ENCODE data around the gene SNAPC1.
"Not testable (repeated sequence)": the region's sequence is repeated elsewhere in the genome, so short reads cannot be mapped to it uniquely, and the experiment has no call there.

SNAPC1 gene

DNA sequence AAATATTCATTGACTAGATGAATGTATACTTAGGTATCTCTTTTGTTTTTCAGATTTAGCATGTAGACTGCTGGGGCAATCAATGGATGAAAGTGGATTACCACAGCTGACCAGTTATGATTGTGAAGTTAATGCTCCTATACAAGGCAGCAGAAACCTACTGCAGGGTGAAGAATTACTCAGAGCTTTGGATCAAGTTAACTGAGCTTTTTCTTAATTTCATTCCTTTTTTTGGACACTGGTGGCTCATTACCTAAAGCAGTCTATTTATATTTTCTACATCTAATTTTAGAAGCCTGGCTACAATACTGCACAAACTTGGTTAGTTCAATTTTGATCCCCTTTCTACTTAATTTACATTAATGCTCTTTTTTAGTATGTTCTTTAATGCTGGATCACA lies 15.3 kb upstream of the SNAPC1 start:
- in situ Hi-C loops (cut with MboI; ENCODE audit: low pct_unique_long_range_greater_than_20kb, low sequenced_read_pairs), result no loop called here
- DNase-seq, result no peak

- in situ Hi-C loops (cut with MboI; ENCODE audit: low pct_unique_long_range_greater_than_20kb, low sequenced_read_pairs), result no loop called here
Observed at GRCh38 chr14:61747342-61747741, 14.9 kb upstream of the SNAPC1 start.

GRCh38 chr14:61749264-61749663 lies 13.0 kb upstream of the SNAPC1 start:
- peak; percentile 35 for DNase-seq
- in situ Hi-C loops (cut with MboI; ENCODE audit: low pct_unique_long_range_greater_than_20kb, low sequenced_read_pairs), result no loop called here

More at GRCh38 chr14:61747342-61747741, 14.9 kb upstream of the SNAPC1 start:
- DNase-seq, result no peak

GRCh38 chr14:61749867-61750266 lies 12.4 kb upstream of the SNAPC1 start:
- DNase-seq, result peak; percentile 23
- in situ Hi-C loops (cut with MboI; ENCODE audit: low pct_unique_long_range_greater_than_20kb, low sequenced_read_pairs), result no loop called here

DNA sequence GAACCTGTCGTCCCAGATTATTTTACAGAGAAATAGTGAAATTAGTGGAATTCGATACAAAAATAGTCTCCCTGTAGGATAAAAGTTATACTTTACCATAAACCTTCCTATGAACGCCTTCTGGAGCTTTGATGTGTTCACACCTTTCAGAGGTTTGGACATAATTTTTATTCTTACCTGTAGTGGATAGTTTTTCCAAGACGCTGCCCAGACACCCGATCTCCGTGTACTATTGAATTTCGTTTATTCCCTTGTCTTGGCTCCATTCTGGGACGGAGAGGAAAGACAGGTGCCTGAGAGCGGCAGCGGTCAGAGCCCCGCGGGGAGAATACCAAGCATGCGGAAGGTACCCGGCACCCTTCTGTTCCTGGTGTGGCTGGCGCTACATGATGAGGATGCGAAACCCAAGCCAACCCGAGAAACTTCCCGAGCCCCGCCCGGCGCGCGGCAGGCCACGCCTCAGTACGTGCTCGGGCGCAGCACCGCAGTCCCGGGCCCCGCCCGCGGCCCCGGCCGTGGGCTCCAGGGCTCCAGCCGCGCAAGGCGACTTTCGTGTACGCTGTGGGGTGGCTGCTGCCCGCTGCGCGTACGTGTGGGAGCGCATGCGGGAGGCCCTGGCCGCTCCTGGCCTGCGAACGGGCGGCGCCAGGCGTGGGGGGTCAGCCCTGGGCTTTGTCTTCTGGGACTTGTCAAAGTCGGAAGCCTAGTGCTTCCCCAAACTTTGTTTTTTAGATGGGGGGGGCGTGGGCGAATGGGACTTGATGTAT lies 11.3 kb upstream of the SNAPC1 start:
- in situ Hi-C loops (cut with MboI; ENCODE audit: low pct_unique_long_range_greater_than_20kb, low sequenced_read_pairs), result no loop called here
- DNase-seq, result peak; percentile 90

- in situ Hi-C loops (cut with MboI; ENCODE audit: low pct_unique_long_range_greater_than_20kb, low sequenced_read_pairs), result no loop called here
- DNase-seq, result no peak
Observed at GRCh38 chr14:61751475-61751989, 10.7 kb upstream of the SNAPC1 start.

DNA sequence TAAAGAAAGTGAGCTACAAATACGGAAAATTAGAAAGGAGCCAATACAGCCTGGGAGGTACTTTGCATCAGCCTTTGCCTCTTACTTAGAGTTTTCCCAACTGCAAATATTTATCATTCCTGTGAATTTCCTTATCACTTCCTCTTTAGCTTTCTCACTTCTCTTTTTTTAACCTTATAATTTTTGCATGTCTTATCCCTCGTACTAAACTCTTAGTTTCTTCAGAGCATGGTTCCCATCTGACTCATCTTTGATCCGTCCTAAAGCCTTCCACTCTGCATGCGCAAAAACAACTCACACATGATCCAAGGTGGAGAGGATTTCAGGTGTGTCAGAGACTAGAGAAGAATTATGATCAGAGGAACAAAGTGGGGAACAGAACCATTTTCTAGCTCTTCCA lies 9.6 kb upstream of the SNAPC1 start:
- peak; percentile 61 for DNase-seq
- in situ Hi-C loops (cut with MboI; ENCODE audit: low pct_unique_long_range_greater_than_20kb, low sequenced_read_pairs), result no loop called here

DNA sequence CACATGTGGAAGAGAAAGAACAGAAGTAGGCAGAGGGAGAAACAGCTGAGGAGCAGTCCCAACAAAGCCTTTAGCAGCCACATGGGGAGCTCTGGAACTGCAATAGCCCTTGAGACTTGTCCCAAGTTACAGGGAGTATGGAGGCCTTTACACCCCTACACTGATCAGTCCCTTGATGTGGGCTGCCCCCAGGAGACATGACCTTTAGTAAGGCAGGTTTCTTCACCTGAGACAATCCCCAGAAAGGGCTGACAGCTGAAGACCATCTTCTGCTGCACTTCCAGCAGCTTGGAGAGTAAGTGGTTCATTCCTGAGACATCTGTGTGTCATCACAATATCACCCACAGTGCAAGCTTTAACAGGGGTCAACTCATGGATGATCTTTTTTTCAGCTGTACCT lies 8.6 kb upstream of the SNAPC1 start:
- in situ Hi-C loops (cut with MboI; ENCODE audit: low pct_unique_long_range_greater_than_20kb, low sequenced_read_pairs), result no loop called here
- no peak for DNase-seq

GRCh38 chr14:61754627-61755381 lies 7.4 kb upstream of the SNAPC1 start:
- no peak for DNase-seq
- in situ Hi-C loops (cut with MboI; ENCODE audit: low pct_unique_long_range_greater_than_20kb, low sequenced_read_pairs), result no loop called here

DNA sequence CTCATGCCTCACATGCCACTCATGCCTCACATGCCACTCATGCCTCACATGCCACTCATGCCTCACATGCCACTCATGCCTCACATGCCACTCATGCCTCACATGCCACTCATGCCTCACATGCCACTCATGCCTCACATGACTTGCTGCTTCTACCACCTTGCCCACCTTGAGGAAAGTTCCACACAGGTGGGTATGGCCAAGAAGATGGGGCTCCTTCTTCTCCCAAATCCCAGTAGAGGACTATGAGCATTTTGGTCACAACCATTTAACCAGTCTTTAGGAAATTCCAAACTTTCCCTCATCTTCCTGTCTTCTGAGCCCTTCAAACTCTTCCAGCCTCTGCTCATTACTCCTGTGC lies 6.9 kb upstream of the SNAPC1 start:
- in situ Hi-C loops (cut with MboI; ENCODE audit: low pct_unique_long_range_greater_than_20kb, low sequenced_read_pairs); DNase-seq: not testable (repeated sequence)

DNA sequence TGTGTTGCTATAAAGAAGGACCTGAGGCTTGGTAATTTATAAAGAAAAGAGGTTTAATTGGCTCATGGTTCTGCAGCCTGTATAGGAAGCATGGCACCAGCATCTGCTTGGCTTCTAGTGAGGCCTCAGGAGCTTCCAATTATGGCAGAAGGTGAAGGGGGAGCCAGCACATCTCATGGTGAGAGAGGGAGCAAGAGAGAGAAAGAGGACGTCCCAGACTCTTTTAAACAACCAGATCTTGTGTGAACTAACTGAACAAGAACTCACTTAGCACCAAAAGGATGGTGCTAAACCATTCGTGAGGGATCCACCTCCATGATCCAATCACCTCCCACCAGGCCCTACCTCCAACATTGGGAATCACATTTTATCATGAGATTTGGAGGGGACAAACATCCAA lies 6.1 kb upstream of the SNAPC1 start:
- in situ Hi-C loops (cut with MboI; ENCODE audit: low pct_unique_long_range_greater_than_20kb, low sequenced_read_pairs), result no loop called here
- no peak for DNase-seq

DNA sequence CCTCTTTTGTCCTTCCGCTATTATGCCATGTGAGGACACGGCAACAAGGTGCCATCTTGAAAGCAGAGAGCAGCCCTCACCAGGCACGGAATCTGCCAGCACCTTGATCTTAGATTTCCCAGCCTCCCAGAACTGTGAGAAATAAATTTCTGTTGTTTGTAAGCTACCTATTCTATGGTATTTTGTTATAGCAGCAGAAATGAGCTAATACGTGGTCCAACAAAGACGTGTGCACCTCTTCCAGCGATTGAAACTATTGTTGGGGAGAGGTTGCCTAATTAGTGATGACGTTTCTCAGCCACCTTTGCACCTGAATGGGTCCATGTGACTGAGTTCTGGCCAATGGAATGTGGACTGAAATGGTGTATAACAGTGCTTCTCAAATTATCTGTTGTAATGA lies 2.3 kb upstream of the SNAPC1 start:
- in situ Hi-C loops (cut with MboI; ENCODE audit: low pct_unique_long_range_greater_than_20kb, low sequenced_read_pairs), result no loop called here
- DNase-seq, result no peak

DNA sequence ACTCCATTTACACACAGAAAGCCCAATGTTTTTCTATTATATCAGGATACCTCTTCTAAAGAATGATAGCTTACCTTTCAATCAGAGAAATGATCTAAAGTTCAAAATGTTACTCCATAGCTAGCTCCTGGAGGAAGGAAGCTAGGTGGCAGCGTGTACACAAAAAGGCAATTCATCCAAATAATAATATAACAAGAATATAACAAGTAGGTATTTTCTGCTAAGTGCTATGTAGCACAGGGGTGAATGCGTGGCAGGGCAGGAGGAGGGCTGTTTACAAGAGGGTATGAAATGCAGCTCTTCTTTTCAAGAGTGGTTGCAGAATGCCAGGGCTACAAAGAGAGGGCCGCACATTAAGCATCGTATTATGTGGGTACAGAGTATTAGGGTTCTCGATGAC lies 663 bp upstream of the SNAPC1 start:
- in situ Hi-C loops (cut with MboI; ENCODE audit: low pct_unique_long_range_greater_than_20kb, low sequenced_read_pairs), result no loop called here
- no peak for DNase-seq

GRCh38 chr14:61764342-61765122 lies 2.3 kb downstream of the SNAPC1 start:
- in situ Hi-C loops (cut with MboI; ENCODE audit: low pct_unique_long_range_greater_than_20kb, low sequenced_read_pairs), result no loop called here
- no peak for DNase-seq

GRCh38 chr14:61765225-61765943 lies 3.2 kb downstream of the SNAPC1 start:
- DNase-seq, result no peak
- in situ Hi-C loops (cut with MboI; ENCODE audit: low pct_unique_long_range_greater_than_20kb, low sequenced_read_pairs), result no loop called here

GRCh38 chr14:61766151-61766550 lies 3.9 kb downstream of the SNAPC1 start:
- in situ Hi-C loops (cut with MboI; ENCODE audit: low pct_unique_long_range_greater_than_20kb, low sequenced_read_pairs), result no loop called here
- no peak for DNase-seq

GRCh38 chr14:61768240-61768639 lies 6.0 kb downstream of the SNAPC1 start:
- no peak for DNase-seq
- in situ Hi-C loops (cut with MboI; ENCODE audit: low pct_unique_long_range_greater_than_20kb, low sequenced_read_pairs), result no loop called here

- DNase-seq, result no peak
- in situ Hi-C loops (cut with MboI; ENCODE audit: low pct_unique_long_range_greater_than_20kb, low sequenced_read_pairs), result no loop called here
Observed at GRCh38 chr14:61769893-61770292, 7.7 kb downstream of the SNAPC1 start.

DNA sequence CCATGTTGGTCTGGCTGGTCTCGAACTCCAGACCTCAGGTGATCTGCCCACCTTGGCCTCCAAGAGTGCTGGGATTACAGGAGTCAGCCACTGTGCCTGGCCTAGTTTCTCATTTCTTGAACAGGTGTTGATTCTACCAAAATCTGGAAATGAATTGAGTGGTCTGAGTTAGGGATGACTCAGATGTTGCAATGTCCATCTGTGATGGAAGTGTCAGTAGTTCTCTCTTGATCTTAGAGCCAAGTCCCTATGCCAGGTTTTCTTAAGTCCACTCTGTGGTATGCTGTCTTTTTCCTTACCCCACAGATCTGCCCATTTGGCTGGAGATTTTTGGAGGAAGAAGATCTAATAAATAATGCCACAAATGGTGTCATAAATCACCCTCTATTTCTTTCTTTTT lies 12.6 kb downstream of the SNAPC1 start:
- in situ Hi-C loops (cut with MboI; ENCODE audit: low pct_unique_long_range_greater_than_20kb, low sequenced_read_pairs), result no loop called here
- DNase-seq, result no peak
